Measurements from ENCODE around the gene VSTM2L.

Gene VSTM2L

DNA sequence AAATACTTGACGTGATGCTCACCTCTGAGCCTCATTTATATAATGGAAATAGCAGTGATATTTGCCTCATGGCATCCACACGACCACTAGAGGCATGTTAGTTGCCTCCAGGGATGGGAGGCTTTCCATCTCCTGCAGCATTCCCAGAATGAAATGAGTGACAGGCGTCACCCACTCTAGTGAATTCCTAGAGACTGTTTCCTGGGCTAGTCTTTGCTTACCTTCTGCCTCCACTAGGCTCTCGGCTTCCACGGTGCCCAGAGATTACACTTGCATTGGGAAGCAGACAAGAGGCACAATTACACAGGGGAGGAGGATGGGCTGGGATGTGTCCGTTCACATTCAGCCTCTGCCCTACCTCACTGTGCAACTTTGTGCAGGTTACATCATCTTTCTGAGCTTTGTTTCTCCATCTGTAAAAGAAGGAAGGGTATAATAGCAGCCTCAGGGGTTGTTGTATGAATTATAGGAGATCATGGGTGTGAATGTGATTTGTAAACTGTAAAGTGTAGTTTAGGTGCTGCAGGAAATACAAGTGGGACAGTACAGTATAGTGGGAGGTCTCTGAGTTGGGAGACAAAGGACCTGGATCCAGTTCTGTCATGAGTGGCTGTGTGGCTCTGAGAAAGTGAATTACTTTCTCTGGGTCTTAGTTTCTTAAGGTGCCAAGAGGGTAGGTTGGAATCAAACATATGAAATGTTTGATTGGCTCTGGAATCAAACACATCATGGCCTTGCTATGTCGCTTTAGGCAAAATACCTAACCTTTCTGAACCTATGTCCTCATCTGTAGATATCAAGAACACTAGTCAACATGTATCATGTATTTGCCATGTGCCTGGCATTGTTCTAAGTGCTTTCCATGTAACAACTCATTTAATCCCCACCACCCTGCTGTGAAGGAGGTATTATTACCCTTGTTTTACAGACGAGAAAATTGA, 3.6 kb upstream of the VSTM2L start:
- no peak for DNase-seq (ENCODE audit: low read depth in 2 of 3, low spot score in 2 of 3)

DNA sequence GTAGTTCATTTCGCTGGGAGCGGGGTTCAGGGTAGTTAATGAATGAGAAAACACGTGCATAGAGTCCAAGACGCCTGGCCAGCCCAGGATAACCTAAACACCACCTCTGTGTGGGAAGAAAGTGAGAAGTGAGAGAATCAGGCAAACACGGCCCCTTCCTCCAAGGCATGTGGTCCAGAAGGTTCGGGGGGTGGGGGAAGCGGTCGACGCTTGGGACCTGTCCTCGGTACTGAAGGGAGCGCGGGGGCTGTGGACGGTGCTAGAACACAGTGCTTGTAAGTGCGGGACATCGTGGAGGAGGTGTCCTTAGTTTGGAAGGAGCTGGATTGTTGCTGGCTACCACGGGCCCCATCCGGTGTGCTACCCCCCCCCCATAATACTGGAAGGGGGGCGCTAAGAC, 1.7 kb upstream of the VSTM2L start:
- no peak for DNase-seq (ENCODE audit: low read depth in 2 of 3, low spot score in 2 of 3)

DNA sequence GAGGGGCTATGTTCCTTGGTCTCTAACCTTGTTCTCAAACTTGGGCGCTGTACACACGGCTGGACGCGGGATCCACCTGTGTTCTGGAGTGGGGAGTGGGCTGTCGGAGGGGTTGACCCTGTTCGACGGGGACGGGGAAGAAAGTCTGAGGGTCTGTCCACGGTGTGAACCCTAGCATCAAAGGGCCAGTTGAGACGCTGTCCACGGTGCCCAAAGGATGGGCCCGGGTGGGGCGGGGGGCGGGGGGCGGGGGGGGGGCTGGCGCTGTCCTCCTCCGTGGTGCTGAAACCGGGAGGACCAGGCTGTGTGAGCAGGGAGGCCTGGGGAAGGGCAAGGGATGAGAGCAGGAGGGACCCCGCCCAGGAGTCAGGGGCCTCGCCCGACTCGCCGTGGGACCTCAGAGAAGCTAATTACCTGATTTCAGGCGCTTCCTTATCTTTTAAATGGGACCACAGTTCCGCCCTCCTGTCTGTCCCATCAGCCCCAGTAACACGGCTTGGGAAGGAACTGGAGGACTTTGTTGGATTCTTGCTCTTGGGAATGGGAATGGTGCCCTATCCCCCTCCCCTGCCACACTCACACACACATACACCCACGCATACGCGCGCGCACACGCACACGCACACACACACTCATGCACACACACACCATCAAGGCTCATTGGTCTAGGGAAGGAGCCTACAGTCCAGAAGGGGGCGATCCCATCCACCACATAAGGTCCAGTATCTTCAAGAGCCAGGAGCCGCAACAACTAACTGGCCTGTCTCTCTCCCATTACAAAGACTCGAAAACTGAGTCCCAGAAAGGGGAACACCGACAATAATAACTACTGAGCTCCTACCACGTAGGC, 1.0 kb upstream of the VSTM2L start:
- DNase-seq (ENCODE audit: low read depth in 2 of 3, low spot score in 2 of 3) = no peak

DNA sequence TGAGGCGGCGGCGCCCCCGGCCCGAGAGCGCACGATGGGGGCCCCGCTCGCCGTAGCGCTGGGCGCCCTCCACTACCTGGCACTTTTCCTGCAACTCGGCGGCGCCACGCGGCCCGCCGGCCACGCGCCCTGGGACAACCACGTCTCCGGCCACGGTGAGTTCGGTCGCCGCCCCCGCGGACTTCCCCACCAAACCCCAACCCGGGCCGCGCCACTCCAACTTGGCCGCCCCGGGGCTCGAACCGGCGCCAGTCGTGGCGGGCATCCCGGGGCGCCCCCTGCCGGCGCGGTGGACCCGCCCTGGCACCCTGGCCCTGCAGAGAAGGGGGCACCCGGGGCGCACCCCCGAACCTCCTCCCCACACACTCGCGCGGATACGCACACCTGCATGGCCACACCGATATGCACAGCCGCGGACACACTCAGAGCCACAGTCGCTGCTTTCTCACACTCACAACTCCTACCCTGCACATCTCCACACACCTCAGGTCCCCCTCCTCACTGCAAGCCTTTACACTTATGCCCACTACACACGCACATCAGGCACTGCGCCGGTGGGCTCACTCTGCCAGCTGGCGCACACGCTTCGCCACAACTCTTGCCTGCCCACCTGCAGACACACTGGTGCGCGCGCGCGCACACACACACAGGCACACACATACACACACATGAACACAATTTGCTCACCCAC, 535 bp downstream of the VSTM2L start:
- no peak for DNase-seq (ENCODE audit: low read depth in 2 of 3, low spot score in 2 of 3)

DNA sequence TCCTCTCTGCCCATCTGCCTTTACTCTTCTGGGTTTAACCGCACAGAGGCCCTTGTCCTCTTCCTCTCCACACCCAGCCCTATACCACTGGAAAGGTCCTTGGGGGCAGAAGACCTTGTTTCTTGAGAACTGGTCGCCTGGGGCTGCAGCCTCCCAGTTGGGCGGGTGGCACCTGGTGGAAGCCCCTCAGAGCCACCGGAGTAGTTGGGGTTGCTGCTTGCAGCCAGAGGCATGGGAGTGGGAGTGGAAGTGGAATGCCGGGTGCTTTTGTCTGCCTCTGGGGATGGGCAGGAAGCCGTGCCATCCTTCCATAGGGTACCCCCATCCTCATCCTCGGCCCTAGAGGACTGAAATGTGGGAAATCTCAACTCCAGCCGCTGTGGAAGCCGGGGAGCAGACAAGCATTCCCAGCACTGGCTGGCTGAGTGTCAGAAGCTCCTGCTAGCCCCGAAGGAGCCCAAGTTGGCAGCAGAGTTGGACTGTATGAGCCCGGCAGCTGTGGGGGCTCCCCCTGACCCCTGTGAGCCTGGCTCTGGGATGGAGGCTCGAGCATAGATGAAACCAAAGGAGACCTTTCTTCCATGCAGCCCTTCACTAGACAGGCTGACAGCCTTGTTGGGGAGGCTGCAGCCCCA, 1.2 kb downstream of the VSTM2L start:
- DNase-seq (ENCODE audit: low read depth in 2 of 3, low spot score in 2 of 3) = no peak

DNA sequence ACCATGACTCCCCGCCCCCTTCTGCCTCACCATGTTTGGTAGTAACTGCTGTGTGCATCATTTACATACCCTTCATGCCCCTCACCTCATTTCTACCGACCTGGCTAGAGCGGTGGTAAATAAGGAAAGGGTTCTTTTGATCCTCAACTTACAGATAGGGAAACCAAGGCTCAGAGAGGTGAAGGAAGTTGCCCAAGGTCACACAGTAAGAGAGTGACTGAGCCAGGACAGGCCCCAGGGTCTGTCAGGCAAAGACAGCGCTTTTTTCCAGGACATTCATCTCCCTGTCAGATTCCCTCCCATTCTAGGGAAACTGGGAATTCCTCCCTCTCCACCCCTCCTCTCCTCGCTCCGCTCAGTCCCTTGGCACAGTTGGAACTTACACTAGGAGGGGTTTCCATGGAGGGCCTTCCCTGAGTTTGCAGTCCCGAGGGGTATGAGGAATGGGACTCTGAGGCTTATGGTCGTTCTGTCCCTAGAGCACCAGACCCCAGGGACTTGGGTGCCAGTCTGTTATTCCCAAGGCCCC, 2.0 kb downstream of the VSTM2L start:
- DNase-seq (ENCODE audit: low read depth in 2 of 3, low spot score in 2 of 3) = no peak

DNA sequence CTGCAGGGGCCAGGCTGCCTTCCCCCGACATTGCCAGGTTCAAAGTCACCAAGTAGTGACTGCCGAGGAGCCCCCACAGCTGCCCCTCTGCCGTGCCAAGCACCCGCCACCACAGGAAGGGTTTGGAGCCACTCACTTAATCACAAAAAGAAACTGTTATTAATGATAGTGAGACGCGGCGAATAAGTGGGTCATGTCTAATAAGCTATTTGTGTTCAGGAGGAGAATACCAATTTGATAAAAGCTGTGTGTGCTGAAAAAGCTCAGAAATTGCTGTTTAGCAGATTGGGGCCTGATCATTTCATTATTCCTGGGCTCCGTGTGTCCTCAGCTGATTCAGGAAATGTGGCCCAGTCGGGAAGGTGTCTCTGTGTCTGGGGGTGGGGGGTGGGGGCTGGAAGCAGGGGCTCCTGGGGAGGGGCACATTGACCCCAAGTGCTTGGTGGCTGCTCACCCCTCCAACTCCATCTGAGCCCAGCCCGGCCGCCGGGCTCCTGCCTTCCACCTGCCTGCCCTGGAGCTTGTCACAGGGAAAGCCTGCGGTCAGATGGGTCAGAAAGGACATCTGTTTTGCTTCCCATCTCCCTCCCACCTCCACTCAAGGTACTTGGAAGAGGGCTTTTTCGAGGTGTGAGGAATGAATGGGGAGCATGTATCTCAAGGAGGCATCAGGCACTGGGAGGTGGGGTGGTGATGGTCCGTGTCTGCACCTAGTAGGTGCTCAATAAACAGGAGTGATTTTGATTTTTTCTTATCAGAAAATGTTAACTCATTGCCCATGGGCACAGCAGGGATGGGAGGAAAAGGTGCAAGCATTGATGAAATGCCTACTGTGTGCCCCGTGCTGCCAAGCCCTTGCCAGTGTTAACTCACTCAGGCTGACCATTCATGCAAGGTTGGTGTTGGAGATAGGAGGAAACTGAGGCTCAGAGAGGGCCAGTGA, 3.0 kb downstream of the VSTM2L start:
- DNase-seq (ENCODE audit: low read depth in 2 of 3, low spot score in 2 of 3) = no peak

DNA sequence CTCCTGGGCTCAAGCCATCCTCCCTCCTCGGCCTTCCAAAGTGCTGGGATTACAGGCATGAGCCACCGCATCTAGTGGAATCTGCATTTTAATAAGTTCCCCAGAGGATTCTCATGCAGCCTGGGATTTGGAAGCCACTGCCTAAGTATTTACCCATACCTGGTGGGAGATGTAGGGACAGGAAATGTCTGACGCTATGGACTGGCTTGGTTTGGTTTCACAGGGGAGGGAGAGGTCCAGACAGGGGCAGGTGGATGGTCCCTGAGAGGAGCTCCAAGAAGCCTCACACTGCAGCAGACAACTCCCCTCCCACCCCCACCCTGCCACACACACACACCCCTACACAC, 4.4 kb downstream of the VSTM2L start:
- no peak for DNase-seq (ENCODE audit: low read depth in 2 of 3, low spot score in 2 of 3)

DNA sequence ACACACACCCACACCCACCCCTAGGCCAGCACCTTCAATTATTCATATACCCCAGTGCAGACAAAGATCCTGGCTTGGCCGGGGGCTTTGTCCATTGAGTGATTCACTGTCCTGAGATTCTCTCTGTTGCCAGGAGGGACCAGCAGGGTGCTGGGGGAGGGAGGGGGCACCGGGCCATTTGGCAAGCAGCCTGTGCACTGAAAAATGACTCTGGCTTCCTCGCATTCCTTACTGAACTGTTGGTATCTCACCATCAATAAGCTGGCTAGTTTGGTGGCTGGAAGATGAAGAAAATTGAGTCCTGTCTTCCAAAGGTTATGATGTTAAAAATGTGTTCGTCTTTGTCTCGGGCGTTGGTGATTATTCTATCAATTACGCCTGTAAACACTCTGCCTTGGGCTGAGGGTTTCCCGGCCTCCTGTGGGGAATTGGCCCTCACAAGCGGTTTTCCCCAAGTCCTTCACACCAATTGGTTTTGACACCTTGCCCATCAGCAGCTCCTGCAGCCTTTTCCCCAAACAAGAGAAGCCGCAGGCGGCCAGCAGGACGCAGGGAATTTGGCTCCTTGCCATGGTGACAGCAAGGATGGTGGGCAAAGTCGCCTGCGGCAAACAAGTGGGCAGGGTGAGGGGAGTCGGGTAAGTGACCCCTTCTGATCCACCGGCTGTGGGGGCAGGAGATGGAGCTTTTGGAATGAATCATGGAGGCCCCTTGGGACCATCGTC, 4.9 kb downstream of the VSTM2L start:
- no peak for DNase-seq (ENCODE audit: low read depth in 2 of 3, low spot score in 2 of 3)

DNA sequence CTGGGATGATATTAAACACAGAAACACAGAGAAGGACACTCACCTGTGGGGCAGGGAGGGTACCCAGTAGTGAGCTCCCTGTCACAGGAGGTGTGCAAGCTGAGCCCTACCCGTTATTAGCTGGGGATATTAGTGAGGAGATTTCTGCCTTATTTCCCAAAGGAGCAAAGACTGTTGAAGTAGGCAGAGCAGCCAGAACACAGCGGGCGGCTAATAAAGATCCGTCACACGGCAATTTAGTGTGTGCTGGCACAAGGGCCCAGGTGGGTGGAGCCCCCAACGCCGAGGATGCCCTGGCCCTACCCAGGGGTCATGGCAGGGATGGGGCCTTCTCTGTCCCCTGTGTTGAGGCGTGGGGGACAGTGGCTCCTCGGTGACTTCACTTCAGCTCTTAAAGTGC, 8.3 kb downstream of the VSTM2L start:
- no peak for DNase-seq (ENCODE audit: low read depth in 2 of 3, low spot score in 2 of 3)

DNA sequence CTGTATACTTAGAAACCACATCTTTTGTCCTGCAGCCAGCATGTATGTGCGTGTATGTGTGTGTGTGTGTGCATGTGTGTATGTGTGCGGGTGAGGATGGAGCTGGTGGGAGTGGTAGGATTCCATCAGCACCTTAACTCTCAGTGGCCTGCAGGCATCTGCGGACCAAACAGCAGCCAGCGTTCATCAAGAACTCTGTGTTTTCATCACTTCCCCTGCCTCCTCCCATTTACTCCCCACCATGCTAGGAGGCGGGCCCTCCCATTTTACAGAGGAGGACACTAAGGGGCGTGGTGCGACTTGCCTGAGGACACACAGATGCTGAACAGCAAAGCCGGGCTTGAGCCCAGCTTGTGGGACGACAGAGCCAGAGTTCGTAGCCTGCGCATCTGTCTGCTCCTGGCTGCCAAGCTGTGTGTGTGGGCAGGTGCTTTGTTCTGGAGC, 8.9 kb downstream of the VSTM2L start:
- DNase-seq (ENCODE audit: low read depth in 2 of 3, low spot score in 2 of 3) = no peak

DNA sequence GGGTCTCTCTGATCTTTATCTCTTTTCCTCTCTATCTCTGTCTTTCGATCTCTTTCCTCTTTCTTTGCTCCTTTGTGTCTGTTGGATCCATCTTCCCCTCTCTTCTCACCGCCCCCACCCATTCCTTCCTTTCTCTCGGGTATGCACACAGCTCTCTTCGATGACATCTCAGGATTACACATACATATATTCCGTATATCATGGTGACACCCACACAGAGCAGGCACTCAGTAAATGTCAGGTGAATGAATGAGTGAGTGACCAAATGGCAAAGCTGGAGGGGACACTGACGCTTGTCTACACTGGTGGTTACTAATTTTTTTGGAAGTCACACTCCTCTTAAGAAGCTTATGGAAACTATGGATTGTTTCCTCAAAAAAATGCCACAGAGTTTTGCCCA, 9.9 kb downstream of the VSTM2L start:
- no peak for DNase-seq (ENCODE audit: low read depth in 2 of 3, low spot score in 2 of 3)

DNA sequence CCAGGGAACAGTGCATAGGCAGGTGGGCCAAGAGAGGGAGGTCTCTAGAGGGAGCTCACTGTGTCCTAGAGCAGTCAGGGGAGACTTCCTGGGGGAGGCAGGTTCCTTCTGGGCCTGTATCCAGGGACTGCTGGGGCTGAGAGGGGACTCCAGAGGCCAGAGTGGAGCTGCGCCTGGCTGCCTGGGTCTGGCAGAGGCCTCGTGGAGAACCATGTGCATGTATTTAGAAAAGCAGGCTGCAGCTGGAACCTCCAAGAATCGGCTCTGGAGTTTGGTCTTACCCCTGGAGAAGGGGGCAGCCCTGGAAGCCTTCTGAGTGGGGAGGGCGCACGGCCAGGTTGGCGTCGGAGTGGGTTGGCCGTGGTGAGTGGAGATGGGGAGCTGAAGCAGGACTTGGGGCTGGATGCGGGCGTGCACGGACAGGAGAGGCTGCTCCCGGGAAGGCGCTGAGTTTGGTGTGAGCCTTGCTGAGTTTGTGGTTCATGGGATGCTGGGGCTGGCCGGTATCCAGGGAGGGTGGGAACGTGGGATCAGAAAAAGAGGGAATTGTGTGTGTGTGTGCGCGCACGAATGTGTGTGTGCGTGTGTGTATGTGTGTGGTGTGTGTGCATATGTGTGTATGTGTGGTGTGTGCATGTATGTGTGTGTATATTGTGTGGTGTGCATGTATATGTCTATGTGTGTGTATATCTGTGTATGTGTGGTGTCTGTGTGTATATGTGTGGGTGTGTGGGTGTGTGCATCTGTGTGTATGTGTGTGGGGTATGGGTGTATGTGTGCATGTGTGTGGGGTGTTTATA, 10.8 kb downstream of the VSTM2L start:
- no peak for DNase-seq (ENCODE audit: low read depth in 2 of 3, low spot score in 2 of 3)

DNA sequence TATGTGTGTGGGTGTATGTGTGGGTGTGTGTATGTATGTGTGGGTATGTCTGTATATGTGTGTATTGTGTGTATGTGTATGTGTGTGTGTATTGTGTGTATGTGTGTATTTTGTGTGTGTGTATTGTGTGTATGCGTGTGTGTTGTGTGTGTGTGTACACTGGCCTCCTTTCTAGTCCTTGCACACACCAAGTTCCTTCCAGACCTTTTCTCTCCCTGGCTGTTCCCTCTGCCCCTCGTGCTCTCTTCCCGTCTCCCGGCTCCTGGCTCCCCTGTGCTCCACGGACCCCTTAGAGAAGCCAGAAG, 11.4 kb downstream of the VSTM2L start:
- DNase-seq (ENCODE audit: low read depth in 2 of 3, low spot score in 2 of 3) = no peak

DNA sequence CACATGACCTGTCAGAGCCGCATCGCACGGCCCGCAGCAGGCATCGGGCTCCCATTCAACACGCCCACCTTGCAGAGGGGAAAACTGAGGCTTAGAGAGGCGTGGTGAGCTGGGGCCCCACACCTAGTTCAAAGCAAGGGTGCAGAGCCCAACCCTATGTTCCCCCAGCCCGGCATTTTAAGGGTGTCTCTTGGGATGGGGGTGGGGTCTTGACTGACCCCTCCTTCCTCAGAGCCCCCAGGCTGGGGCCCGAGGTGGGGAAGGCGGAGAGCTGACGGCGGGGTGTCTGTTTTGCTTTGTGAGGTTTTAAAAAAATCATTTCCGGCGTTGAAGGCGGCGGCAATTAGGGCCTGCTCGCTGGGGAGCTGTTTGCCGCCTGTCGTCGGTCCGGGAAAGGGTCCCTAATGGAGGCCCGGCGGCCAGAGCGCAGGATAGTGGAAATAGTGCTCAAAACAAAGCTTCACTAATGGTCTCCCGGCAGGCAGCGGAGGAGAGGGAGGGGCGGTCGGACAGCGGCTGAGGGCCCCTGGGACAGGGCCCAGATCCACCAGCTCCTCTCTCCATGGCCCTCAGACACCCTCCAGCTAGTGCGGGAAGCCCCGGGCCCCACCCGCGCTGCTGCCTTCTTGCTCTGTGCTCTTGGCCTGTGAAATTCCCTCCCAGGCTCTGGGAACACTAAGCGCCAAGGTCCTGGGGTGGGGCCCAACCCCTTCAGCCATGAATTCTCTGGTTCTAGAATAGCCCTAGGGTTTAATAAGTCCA, 11.9 kb downstream of the VSTM2L start:
- DNase-seq (ENCODE audit: low read depth in 2 of 3, low spot score in 2 of 3) = no peak

DNA sequence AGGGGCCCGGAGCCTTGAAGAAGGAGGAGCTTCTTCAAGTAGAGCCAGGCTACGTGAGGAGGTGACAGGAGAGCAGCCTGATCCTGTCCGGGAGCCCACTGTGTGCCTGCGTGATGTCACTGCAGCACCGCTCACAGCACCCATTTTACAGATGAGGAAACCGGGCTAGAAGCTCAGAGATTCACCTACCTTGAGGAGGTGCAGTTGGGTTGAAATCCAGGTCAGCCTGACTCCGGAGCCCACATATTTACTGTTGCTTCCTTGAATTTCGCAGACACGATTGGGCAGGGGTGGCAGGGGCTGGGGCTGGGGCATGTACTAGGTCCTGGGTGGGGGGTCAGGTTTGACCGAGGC, 12.5 kb downstream of the VSTM2L start:
- no peak for DNase-seq (ENCODE audit: low read depth in 2 of 3, low spot score in 2 of 3)

DNA sequence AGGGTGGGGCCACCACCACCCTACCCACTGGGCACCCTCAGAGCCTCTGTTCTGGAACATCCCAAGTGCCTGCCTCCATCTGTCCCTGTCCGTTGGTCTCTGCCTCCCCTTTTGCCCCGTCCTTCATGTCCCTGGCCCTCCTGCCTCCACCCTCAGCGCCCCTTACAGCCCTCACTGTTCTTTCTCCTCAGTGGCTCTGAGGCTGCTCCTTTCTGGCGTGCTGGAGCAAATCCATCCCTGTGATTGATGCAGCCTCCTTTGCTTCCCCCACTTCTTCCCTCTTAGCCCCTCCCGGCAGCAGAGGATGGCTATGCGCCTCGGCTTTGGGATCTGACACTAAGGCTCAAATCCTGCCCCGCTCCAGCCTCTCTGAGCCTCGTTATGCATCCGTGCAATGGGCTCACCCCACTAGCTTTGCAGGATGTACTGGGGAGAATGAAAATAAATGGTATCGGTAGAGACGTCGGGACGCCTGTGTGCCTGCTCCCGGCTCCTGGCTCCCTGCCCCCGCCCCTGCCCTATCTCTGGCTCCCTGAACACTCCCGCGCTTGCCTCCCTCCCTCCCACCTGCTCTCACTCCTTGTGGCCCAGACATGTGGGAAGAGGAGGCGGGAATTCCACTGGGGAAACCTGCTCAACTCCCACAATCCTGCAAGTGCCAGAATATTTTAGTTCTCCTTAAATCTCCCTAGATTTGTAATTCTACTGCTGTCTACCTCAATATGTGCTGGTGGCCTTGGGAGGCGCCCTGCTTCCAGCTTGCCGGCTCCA, 13.1 kb downstream of the VSTM2L start:
- no peak for DNase-seq (ENCODE audit: low read depth in 2 of 3, low spot score in 2 of 3)
